ENCODE results near the gene PDE4B. TPM values are rescaled to one million over a fixed set of nuclear protein-coding genes. Genes with fewer than 3 reads are reported as not detected.

The PDE4B gene
- total and polyA plus RNA-seq, 10 of the 15 experiments (the other 5 are each of a cell fraction or from before 2014, with no cell fraction given) = 3.0 to 13.2 (median 5.7) TPM

DNA sequence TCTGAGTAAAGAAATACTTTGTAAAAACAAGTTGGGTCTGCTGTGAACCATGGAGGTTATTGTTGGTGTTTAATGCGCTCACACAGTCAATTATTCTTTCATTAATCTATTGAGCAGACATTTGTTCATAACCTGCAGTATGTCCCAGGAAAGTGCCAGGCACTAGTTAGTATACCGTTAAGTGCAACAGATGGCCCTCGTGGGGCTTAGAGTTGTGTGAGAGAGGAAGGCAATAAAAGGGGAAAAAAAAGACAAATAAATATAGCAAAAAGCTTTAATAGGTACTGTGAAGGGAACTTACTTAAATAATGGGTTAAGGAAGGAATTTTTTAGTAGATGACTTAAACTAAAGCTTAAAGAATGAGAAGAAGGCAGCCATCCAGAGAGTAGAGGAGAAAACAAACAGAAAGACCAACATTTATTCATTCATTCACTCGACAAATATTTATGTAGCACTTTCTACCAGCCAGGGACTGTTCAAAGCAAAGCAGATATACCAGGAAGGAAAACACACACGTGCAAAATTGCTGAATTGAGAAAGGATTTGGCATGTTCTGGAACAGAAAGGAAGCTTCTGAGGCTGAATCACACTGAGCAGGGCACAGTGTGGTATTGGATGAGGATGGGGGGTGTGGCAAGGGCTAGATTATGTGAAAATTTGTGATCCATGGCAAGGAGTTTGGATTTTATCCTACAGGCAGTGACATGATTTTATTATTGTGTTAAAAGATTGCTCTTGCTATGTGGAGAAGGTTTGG is 445.2 kb downstream of the PDE4B start:
- no peak overlapping the region for H2AFZ ChIP-seq (ENCODE audit: control insufficient read depth, low read depth, low read length)
- H3K27ac ChIP-seq (ENCODE audit: control insufficient read depth, insufficient read depth) = no peak overlapping the region
- FAIRE-seq (no peak), ATAC-seq (no peak), DNase-seq (ENCODE audit: low read depth, low spot score) (no peak)
- no peaks in the 10 kb centered on the region for H4K20me1 ChIP-seq (ENCODE audit: control insufficient read depth, insufficient read depth)
- BruUV-seq (replicated peaks) = no TSS peak
- H3K4me3 ChIP-seq = no peak overlapping the region
- intact Hi-C loops (cut with micrococcal nuclease; ENCODE audit: unreplicated experiment) (no loop called here), in situ Hi-C loops (cut with MboI) (loop anchor here (25.0 kb wide), 1 partner anchor 526 kb away; no protein-coding TSS in a partner anchor)
- H3K79me2 ChIP-seq (ENCODE audit: control insufficient read depth, insufficient read depth, low read length) = no peaks in the 10 kb centered on the region
- no peaks in the 10 kb centered on the region for H3K9me3 ChIP-seq (replicated peaks; ENCODE audit: control insufficient read depth, insufficient read depth, low read length)
- H3K4me2 ChIP-seq (ENCODE audit: control insufficient read depth, insufficient read depth) = no peak overlapping the region
- no peaks in the 10 kb centered on the region for H3K4me1 ChIP-seq (ENCODE audit: control insufficient read depth, insufficient read depth, low read length)
- peaks cover 0 to 5% of the 10 kb centered on the region in 2 experiments; a peak in 1 of 4 replicates for H3K27me3 ChIP-seq (replicated peaks in 1 of 2; ENCODE audit: control insufficient read depth in 2 of 2, insufficient read depth in 2 of 2, low read length in 1 of 2)
- ChIA-PET CTCF (interaction anchor here (1.2 to 9.1 kb wide), 4 partner anchors 9 to 275 kb away, joined by 3 to 123 read pairs (median 61); no protein-coding TSS in a partner anchor), SMC1A (ENCODE audit: uncharacterized antibody, unreplicated experiment) (interaction anchor here (0.7 to 22.0 kb wide), 6 partner anchors 12 to 280 kb away, joined by 3 to 663 read pairs (median 4); no protein-coding TSS in a partner anchor), POLR2A (no interaction called here), RAD21 (ENCODE audit: unreplicated experiment) (interaction anchor here (1.4 to 2.0 kb wide), 2 partner anchors 13 to 208 kb away, joined by 3 to 8 read pairs; no protein-coding TSS in a partner anchor)
- no peaks in the 10 kb centered on the region for H3K36me3 ChIP-seq (ENCODE audit: control insufficient read depth in 2 of 2, insufficient read depth in 2 of 2, low read length in 1 of 2)
- no peak overlapping the region for H3K9ac ChIP-seq (ENCODE audit: control insufficient read depth, insufficient read depth, low read length)
- TF ChIP-seq MXI1 (IDR thresholded peaks at IDR 0.05; ENCODE audit: low read depth, low read length) (no peak), SRF (IDR thresholded peaks at IDR 0.05; ENCODE audit: low read depth in 2 of 2, low read length in 2 of 2) (no peak), ZNF384 (IDR thresholded peaks at IDR 0.05; ENCODE audit: borderline replicate concordance, low read depth, low read length) (no peak), STAT3 (IDR thresholded peaks at IDR 0.05; ENCODE audit: low read depth, low read length) (no peak), SUPT20H (IDR thresholded peaks at IDR 0.05; ENCODE audit: borderline replicate concordance, control insufficient read depth, low read depth, low read length) (no peak)
- WGBS (ENCODE audit: insufficient coverage, insufficient replicate concordance, low lambda C conversion rate, missing lambda C conversion rate) = 24% methylated on average over 5 of the region's 5 CpGs

All from GM12878 (cell line).